ENCODE results near the gene SCN11A. TPM values are rescaled to one million over a fixed set of nuclear protein-coding genes. Genes with fewer than 3 reads are reported as not detected.
A peak's percentile ranks its signal among the peaks of the same experiment; 100 is the strongest.

The SCN11A gene
- polyA plus RNA-seq, 1 donor from 2014 or later = not detected

- no peaks in the 10 kb centered on the region for H3K4me1 Mint-ChIP-seq
- H3K27ac Mint-ChIP-seq = no peak overlapping the region
- H3K9me3 Mint-ChIP-seq = peaks cover 0 to 13% (median 5%) of the 10 kb centered on the region in 3 donors
- H3K27me3 Mint-ChIP-seq = peaks cover 4% of the 10 kb centered on the region
- no peak overlapping the region for H3K4me3 Mint-ChIP-seq
- H3K36me3 Mint-ChIP-seq = peaks cover 7% of the 10 kb centered on the region
Observed at GRCh38 chr3:39038165-39038564, 13.6 kb downstream of the SCN11A start.

DNA sequence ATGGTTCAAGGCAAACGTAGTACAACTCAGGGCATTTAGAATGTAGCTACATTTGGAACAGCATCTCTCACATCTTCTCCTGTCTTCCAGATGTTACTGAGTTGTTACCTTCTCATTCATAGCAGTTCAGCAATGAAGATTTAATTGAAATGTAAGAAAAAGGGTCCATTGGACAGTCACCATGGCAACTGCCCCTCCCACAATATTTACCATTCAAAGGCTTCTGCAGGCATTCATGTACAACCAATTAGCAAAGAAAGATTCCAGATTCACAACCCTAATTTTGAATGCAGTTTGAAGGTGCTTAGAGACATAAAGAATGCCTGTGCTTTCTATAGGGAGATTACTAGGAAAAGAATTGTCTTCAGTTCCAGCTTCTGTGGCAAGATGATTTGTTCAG lies 22.2 kb downstream of the SCN11A start:
- peaks cover 8% of the 10 kb centered on the region for H3K27me3 Mint-ChIP-seq
- no peak overlapping the region for H3K4me3 Mint-ChIP-seq
- no peak overlapping the region for H3K27ac Mint-ChIP-seq
- peaks cover 0 to 5% (median 2%) of the 10 kb centered on the region in 3 donors for H3K9me3 Mint-ChIP-seq
- H3K36me3 Mint-ChIP-seq = peaks cover 3% of the 10 kb centered on the region
- no peaks in the 10 kb centered on the region for H3K4me1 Mint-ChIP-seq

DNA sequence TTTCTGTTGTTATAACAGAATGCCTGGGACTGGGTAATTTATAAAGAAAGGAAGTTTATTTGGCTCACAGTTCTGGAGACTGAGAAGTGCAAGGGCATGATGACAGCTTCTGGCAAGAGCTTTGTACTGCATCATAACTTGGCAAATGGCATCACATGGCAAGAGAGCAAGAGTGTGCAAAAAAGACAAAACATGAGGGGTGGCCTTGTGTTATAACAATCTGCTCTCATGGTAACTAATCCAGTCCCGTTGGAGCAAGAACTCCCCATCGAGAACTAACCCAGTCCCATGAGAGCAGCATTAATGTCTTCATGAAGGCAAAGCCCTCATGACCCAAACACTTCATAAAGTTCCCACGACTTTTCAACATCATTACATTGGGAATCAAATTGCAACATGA lies 23.2 kb downstream of the SCN11A start:
- peaks cover 4% of the 10 kb centered on the region for H3K27me3 Mint-ChIP-seq
- peaks cover 2% of the 10 kb centered on the region for H3K36me3 Mint-ChIP-seq
- H3K4me3 Mint-ChIP-seq = no peak overlapping the region
- no peaks in the 10 kb centered on the region for H3K4me1 Mint-ChIP-seq
- H3K27ac Mint-ChIP-seq = no peak overlapping the region
- H3K9me3 Mint-ChIP-seq = no peaks in the 10 kb centered on the region

DNA sequence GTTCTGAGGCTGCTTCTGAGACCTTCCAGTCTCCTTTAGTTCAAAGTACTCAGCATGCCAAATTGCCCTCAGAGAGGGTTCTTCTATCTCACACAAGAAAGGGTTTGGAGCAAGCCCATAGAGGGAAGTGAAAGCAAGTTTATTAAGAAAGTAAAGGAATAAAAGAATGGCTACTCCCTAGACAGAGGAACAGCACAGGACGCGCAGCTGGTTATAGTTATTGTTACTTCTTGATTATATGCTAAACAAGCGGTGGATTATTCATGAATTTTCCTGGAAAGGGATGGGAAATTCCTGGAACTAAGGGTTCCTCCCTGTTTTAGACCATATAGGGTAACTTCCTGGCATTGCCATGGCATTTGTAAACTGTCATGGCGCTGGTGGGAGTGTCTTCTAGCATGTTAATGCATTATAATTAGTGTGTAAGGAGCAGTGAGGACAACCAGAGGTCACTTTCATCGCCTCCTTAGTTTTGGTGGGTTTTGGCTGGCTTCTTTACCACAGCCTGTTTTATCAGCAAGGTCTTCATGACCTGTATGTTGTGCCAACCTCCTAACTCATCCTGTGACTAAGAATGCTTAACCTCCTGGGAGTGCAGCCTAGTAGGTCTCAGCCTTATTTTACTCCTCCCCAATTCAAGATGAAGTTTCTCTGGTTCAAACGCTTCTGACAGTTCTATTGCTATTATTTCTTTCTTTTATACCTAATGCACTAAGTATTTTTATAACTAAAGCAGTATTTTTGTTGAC lies 26.3 kb downstream of the SCN11A start:
- Mint-ChIP-seq H3K4me1 (peaks cover 0 to 5% (median 2%) of the 10 kb centered on the region in 3 donors), H3K27me3 (peaks cover 4% of the 10 kb centered on the region), H3K4me3 (peak overlapping the region in 1 of 4 donors; percentile 12), H3K27ac (no peak overlapping the region), H3K36me3 (peaks cover 4% of the 10 kb centered on the region), H3K9me3 (no peaks in the 10 kb centered on the region)

- Mint-ChIP-seq H3K36me3 (peaks cover 4% of the 10 kb centered on the region), H3K27ac (no peak overlapping the region), H3K4me1 (peaks cover 0 to 5% (median 2%) of the 10 kb centered on the region in 3 donors), H3K27me3 (peaks cover 4% of the 10 kb centered on the region), H3K9me3 (no peaks in the 10 kb centered on the region), H3K4me3 (no peak overlapping the region)
Observed at GRCh38 chr3:39024497-39024896, 27.2 kb downstream of the SCN11A start.

DNA sequence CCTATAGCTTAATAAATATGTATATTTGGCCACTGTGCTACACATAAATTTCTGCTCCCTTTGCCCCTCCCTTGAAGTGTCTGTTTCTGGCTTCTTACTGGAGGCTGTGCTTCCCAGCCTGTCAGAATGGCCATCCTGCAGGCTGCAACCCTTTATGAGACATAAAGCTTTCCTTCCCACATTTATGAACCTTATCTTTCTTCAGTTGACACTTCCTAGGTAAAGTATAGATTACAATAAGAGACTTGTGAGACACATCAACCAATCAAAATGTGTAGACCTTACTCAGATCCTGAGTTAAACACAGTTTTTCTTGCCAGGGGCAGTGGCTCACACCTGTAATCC lies 29.5 kb downstream of the SCN11A start:
- Mint-ChIP-seq H3K27ac (no peak overlapping the region), H3K4me3 (no peak overlapping the region), H3K9me3 (no peaks in the 10 kb centered on the region), H3K4me1 (peaks cover 0 to 5% (median 2%) of the 10 kb centered on the region in 3 donors), H3K36me3 (peaks cover 2% of the 10 kb centered on the region), H3K27me3 (peaks cover 5% of the 10 kb centered on the region)

- Mint-ChIP-seq H3K4me3 (no peak overlapping the region), H3K27me3 (peaks cover 8% of the 10 kb centered on the region), H3K9me3 (no peaks in the 10 kb centered on the region), H3K4me1 (peaks cover 0 to 5% (median 2%) of the 10 kb centered on the region in 3 donors), H3K36me3 (peaks cover 2% of the 10 kb centered on the region), H3K27ac (no peak overlapping the region)
Observed at GRCh38 chr3:39021465-39022285, 30.1 kb downstream of the SCN11A start.

DNA sequence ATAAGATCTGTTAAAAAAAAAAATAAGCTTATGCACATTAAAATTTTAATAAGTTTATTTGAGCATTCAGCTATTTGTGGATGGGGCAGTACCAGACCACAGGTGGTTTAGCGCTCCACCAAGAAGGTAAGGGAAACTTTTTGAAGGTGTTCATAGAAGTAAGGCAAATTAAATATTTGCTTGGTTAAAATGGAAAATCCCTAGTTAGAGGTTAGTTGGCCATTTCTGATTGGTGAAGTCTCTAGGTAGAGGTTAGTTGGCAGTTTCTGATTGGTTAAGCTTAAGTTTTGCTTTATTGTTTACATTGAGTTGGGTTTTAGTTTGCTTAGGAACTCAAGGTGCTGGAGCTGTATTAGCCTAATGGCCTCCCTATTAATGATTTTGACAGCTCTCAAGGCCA lies 30.7 kb downstream of the SCN11A start:
- H3K27ac Mint-ChIP-seq = peak overlapping the region in 1 of 3 donors; percentile 1
- no peak overlapping the region for H3K4me3 Mint-ChIP-seq
- H3K9me3 Mint-ChIP-seq = no peaks in the 10 kb centered on the region
- H3K27me3 Mint-ChIP-seq = peaks cover 5% of the 10 kb centered on the region
- H3K36me3 Mint-ChIP-seq = peaks cover 2% of the 10 kb centered on the region
- peaks cover 0 to 5% (median 2%) of the 10 kb centered on the region in 3 donors for H3K4me1 Mint-ChIP-seq

GRCh38 chr3:39019299-39019698 lies 32.4 kb downstream of the SCN11A start:
- Mint-ChIP-seq H3K27me3 (peaks cover 5% of the 10 kb centered on the region), H3K4me3 (no peak overlapping the region), H3K27ac (no peak overlapping the region), H3K4me1 (peaks cover 0 to 5% (median 2%) of the 10 kb centered on the region in 3 donors), H3K9me3 (no peaks in the 10 kb centered on the region), H3K36me3 (peaks cover 2% of the 10 kb centered on the region)

DNA sequence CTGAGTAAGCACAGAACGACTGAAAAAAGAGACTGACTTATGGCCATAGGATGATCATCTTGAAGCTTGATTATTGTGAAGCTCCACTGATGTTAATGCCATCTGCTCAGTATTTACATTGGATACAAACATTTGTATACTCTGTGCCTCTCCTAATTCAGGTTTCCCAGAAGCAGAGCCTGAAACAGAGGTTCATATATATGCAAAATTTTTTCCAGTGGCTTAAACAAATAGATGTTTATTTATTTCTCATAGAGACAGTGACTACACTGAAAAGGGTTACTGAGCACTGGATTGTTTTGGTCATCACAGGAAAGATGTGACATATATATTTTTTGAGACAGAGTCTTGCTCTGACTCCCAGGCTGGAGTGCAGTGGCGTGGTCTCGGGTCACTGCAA lies 36.3 kb downstream of the SCN11A start:
- Mint-ChIP-seq H3K4me3 (no peak overlapping the region), H3K4me1 (peaks cover 0 to 1% (median 0%) of the 10 kb centered on the region in 3 donors), H3K9me3 (no peaks in the 10 kb centered on the region), H3K36me3 (no peaks in the 10 kb centered on the region), H3K27me3 (peaks cover 5% of the 10 kb centered on the region), H3K27ac (no peak overlapping the region)

- peaks cover 0 to 1% (median 0%) of the 10 kb centered on the region in 3 donors for H3K4me1 Mint-ChIP-seq
- no peak overlapping the region for H3K27ac Mint-ChIP-seq
- peaks cover 0 to 2% (median 0%) of the 10 kb centered on the region in 3 donors for H3K9me3 Mint-ChIP-seq
- no peak overlapping the region for H3K4me3 Mint-ChIP-seq
- no peaks in the 10 kb centered on the region for H3K36me3 Mint-ChIP-seq
- H3K27me3 Mint-ChIP-seq = peaks cover 3% of the 10 kb centered on the region
Observed at GRCh38 chr3:39013921-39014509, 37.7 kb downstream of the SCN11A start.

- Mint-ChIP-seq H3K4me1 (peaks cover 0 to 1% (median 0%) of the 10 kb centered on the region in 3 donors), H3K36me3 (no peaks in the 10 kb centered on the region), H3K9me3 (peaks cover 0 to 2% (median 0%) of the 10 kb centered on the region in 3 donors), H3K27me3 (peaks cover 4% of the 10 kb centered on the region), H3K4me3 (no peak overlapping the region), H3K27ac (no peak overlapping the region)
Observed at GRCh38 chr3:39013289-39013688, 38.5 kb downstream of the SCN11A start.

DNA sequence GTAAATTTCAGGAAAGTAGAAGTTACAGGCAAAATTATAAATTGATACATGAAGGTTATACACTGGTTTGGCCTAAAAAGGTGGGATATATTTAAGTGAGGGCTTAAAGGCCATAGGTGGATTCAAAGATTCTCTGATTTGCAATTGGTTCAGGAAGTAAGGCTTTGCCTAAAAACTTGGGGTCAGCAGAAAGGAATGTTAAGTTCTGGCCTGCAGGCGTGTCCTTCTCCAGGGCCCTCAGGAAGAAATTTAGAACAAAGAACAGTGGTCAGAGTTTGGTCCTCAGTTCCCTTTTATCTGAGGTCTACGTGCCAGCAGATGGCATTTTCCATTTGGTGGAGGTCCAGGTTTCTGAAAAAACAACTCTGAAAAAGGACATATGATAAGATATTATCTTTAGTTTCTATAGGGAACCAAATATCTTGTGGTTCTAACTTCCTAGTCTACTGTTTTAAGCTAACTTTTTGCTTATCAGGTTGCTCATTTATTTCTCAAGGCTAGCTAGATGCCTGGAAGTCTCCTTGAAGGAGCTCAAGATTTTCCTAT lies 40.5 kb downstream of the SCN11A start:
- Mint-ChIP-seq H3K27me3 (peaks cover 6% of the 10 kb centered on the region), H3K4me1 (peaks cover 0 to 1% (median 0%) of the 10 kb centered on the region in 3 donors), H3K9me3 (peaks cover 0 to 2% (median 0%) of the 10 kb centered on the region in 3 donors), H3K4me3 (no peak overlapping the region), H3K27ac (no peak overlapping the region), H3K36me3 (no peaks in the 10 kb centered on the region)

GRCh38 chr3:39005295-39005694 lies 46.4 kb downstream of the SCN11A start:
- H3K9me3 Mint-ChIP-seq = peaks cover 0 to 3% (median 2%) of the 10 kb centered on the region in 3 donors
- H3K4me1 Mint-ChIP-seq = peaks cover 0 to under 1% (median 0%) of the 10 kb centered on the region in 3 donors
- H3K36me3 Mint-ChIP-seq = no peaks in the 10 kb centered on the region
- no peak overlapping the region for H3K4me3 Mint-ChIP-seq
- H3K27me3 Mint-ChIP-seq = peaks cover 6% of the 10 kb centered on the region
- no peak overlapping the region for H3K27ac Mint-ChIP-seq
